Brain pericyte (primary cell): ENCODE data around the gene TMEM135.

ENCODE experiments used
- DNase-seq: peaks from one replicate; pipeline ENCODE4 v3.0.0-alpha.2; 2012; ENCODE audit warnings: low read depth, low spot score

TMEM135 gene

GRCh38 chr11:87352759-87353707 lies 315.3 kb downstream of the TMEM135 start:
- DNase-seq = peak; percentile 25

DNA sequence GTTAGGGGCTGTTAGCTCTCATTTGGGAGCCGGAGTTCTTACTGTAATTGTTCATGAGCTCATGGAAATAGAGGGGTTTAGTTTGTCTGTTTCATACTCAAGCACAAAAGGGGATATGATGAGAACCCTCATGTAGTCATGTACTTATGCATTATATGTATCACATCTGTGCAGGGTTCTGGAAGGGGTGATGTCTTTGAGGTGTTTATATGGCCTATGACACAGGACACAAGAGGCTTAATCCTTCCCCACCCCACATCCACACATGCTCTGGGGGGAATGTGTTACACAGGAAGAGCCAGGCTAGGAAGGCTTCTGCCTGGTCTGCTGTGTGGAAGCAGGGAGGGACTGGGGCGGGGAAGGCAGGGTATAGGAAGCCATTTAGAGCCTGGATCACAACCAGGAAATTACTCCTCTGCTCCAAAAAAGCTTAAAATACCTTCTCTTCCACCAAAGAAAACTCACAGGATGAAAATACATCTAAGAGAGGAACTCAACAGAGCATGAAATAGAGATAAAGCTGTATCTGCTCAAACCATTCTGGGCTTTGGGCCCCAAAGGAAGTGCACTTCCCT lies 316.1 kb downstream of the TMEM135 start:
- no peak for DNase-seq

DNA sequence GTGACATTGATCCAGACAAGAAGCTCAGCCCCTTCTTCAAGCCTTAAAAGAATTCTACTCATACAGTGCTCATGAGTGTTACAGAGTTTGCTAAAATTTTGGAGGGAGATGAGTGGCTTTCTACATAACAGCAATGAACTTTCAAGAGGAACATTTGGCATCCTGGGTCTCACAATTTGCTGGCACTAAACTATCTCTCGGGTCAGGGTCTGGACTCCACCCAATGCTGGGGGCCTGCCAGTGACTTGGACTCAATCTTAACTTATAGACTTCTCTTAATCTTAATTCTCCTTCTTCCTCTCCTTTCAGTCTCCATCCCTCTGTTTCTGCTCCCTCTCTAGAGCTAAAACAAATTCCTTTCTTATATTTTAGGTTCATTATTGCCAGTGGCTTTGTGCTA lies 317.9 kb downstream of the TMEM135 start:
- DNase-seq = no peak

- DNase-seq = no peak
Measured at GRCh38 chr11:87356428-87356827, 318.7 kb downstream of the TMEM135 start.

DNA sequence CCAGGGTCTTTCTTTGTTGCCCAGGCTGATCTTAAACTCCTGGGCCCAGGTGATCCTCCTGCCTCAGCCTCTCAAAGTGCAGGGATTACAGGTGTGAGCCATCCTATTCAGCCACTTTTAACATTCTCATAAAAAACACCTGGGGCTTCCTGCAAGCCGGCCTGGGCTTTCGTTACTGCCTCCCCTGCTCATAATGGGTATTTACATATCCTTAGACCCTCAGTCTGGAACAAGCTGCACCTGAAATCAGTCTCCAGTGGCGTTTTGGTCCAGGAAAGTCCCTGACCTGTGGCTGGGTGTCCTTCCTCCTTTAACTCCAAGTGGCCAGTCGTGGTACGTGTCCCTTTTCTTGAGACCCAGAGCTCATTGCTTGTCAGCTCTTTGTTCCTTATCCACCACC lies 320.7 kb downstream of the TMEM135 start:
- DNase-seq = no peak

GRCh38 chr11:87359401-87359800 lies 321.7 kb downstream of the TMEM135 start:
- no peak for DNase-seq

- DNase-seq = no peak
Measured at GRCh38 chr11:87361891-87362290, 324.2 kb downstream of the TMEM135 start.

DNA sequence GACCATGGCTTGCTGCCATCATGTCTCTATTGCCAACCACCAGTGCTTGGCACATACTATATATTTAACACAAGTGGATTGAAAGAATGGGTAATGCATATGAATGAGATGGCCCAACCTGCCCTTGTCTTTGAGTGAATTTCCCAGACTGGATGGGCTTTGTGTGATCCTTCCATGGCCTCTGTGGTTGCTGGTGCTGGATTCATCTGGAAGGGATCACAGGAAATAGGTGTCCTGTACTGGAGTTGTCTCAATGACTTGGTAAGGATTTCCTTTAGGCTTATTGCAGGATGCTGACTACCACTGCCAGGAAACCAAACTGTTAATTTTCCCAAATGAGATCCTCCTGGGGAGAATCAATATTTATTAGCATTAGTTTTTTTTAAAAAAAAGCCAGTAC lies 328.6 kb downstream of the TMEM135 start:
- no peak for DNase-seq

GRCh38 chr11:87366763-87367405 lies 329.1 kb downstream of the TMEM135 start:
- no peak for DNase-seq

DNA sequence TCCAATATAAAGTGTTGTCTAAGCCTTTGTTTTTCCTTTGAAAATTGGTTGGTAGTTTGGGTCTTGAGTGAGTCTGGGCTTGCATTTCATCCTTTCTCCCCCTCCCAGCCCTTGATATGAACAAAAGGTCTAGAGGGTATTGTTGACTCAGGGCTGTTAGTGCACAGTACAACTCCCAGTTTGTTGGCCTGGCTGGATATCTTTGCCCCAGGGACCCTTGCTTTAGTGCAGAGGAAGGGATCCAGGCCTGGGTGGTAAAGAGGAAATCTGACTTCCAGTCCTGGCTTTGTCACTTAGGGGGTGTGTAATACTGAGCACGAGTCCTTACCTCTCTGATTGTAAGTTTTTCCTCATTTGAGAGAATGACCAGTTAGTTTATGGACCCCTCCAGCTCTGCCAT lies 330.4 kb downstream of the TMEM135 start:
- DNase-seq = no peak

DNA sequence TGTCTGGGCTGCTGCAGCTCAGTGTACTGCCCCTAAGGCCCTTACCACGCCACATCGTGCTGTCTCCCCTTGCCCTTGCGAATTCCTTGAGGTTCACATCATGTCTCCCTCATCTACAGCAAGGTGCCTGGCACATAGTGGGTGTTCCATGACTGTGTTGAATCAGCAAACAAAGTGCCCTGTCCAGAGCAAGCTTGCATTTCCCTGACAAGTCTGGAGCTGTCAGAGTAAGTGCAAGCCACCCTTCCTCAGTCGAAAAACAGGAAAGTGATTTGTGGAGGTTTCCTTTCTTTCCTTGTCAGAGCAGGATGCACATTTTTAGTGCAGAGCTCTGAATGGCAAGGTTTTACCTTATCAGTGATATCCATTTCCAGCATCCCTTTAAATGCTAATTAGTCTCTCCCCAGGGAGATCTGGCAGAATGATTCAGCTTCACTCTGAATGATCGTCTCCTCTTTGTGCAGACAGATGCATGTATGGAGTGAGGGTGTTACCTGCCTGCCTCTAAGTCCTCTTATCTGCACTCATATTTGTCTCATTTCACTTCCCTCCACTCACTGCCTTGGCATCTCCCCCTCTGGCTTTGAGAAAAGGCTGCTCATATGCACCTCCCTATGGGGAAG lies 331.2 kb downstream of the TMEM135 start:
- no peak for DNase-seq

GRCh38 chr11:87369888-87370287 lies 332.2 kb downstream of the TMEM135 start:
- DNase-seq = no peak

GRCh38 chr11:87372065-87372464 lies 334.3 kb downstream of the TMEM135 start:
- no peak for DNase-seq
